ENCODE measurements around the gene ZNF514.

Gene ZNF514

GRCh38 chr2:95159690-95160449 is at the start of gene ZNF514:
Gene ZNF514 (minus strand): TSS chr2:95159848. CDS start chr2:95153253, 6,595 bp downstream.
- H3K4me3 ChIP-seq (ENCODE audit: low read length): peak within 1 kb of the TSS; percentile 83
- DNase-seq (ENCODE audit: low read depth): peak; percentile 72
- TF ChIP-seq, protein P1, sequence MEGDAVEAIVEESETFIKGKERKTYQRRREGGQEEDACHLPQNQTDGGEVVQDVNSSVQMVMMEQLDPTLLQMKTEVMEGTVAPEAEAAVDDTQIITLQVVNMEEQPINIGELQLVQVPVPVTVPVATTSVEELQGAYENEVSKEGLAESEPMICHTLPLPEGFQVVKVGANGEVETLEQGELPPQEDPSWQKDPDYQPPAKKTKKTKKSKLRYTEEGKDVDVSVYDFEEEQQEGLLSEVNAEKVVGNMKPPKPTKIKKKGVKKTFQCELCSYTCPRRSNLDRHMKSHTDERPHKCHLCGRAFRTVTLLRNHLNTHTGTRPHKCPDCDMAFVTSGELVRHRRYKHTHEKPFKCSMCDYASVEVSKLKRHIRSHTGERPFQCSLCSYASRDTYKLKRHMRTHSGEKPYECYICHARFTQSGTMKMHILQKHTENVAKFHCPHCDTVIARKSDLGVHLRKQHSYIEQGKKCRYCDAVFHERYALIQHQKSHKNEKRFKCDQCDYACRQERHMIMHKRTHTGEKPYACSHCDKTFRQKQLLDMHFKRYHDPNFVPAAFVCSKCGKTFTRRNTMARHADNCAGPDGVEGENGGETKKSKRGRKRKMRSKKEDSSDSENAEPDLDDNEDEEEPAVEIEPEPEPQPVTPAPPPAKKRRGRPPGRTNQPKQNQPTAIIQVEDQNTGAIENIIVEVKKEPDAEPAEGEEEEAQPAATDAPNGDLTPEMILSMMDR (conservative IDR thresholded peaks at IDR 0.05; ENCODE audit: low read length): no peak

- peak; percentile 13 for DNase-seq (ENCODE audit: low read depth)
- TF ChIP-seq, protein P1 (conservative IDR thresholded peaks at IDR 0.05; ENCODE audit: low read length): no peak
- H3K4me3 ChIP-seq (ENCODE audit: low read length): peak overlapping the region; percentile 74
Measured at GRCh38 chr2:95208106-95208505, 48.5 kb upstream of the ZNF514 start.

- peak within 1 kb of the TSS; percentile 74 for H3K4me3 ChIP-seq (ENCODE audit: low read length)
- DNase-seq (ENCODE audit: low read depth): peak; percentile 86
- TF ChIP-seq, protein P1 (conservative IDR thresholded peaks at IDR 0.05; ENCODE audit: low read length): peak; percentile 30
Measured at GRCh38 chr2:95207111-95207961, 47.7 kb upstream of the ZNF514 start, which contains the start of gene ZNF892. Gene ZNF892 (plus strand): TSS chr2:95207521. CDS start chr2:95207816, 295 bp downstream.

GRCh38 chr2:95206096-95206495 is 46.4 kb upstream of the ZNF514 start:
- no peak for DNase-seq (ENCODE audit: low read depth)
- TF ChIP-seq, protein P1 (conservative IDR thresholded peaks at IDR 0.05; ENCODE audit: low read length): no peak
- H3K4me3 ChIP-seq (ENCODE audit: low read length): no peak overlapping the region

- no peak overlapping the region for H3K4me3 ChIP-seq (ENCODE audit: low read length)
- DNase-seq (ENCODE audit: low read depth): no peak
- TF ChIP-seq, protein P1 (conservative IDR thresholded peaks at IDR 0.05; ENCODE audit: low read length): no peak
Measured at GRCh38 chr2:95204396-95204795, 44.7 kb upstream of the ZNF514 start.

DNA sequence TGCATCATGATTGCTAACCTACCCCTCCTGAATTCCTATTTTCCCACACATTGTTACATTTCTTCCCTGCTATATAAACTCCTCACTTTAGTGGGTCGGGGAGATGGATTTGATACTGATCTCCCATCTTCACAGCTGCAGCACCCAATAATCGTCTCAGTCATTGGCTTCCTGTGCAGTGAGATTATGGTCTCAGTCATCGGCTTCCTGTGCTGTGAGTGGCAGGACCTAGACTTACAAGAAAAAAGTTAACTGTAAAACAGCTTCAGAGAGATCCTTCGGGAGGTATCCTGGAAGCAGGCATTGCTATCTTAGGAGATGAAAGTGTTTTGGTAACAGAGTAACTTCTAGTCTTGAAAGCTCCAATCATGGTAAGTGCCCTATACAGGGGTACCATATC is 44.3 kb upstream of the ZNF514 start:
- TF ChIP-seq, protein P1 (conservative IDR thresholded peaks at IDR 0.05; ENCODE audit: low read length): no peak

More for the DNA sequence above, 44.3 kb upstream of the ZNF514 start:
- no peak overlapping the region for H3K4me3 ChIP-seq (ENCODE audit: low read length)
- DNase-seq (ENCODE audit: low read depth): no peak

Data from AG10803 (cell line).